Epithelial cell of proximal tubule (primary cell): Measurements from ENCODE around the gene BEGAIN. TPM values are rescaled to one million over a fixed set of nuclear protein-coding genes. Genes with fewer than 3 reads are reported as not detected.

ENCODE experiments used
- DNase-seq: peaks from one replicate; pipeline ENCODE4 v3.0.0-alpha.2; 2011; ENCODE audit warnings: low read depth
- H3K4me3 ChIP-seq: 2 replicates; pipeline ENCODE4 v1.5.1; 2011; ENCODE audit warnings: low read depth, mild to moderate bottlenecking, low read length
- total RNA-seq: library from RNA; depleted of rRNA; stranded (reverse); fragments of >200 nt; gene quantifications from 2 replicates; pipeline ENCODE4 v1.2.3, GENCODE V29; 2015
- TF ChIP-seq, protein P1 (sequence below): conservative IDR thresholded peaks from 2 replicates; pipeline ENCODE4 v1.5.1; 2012; ENCODE audit warnings: low read depth, mild to moderate bottlenecking, low read length

Gene BEGAIN
- total RNA-seq, 1 donor from 2014 or later, result 1.4 TPM

DNA sequence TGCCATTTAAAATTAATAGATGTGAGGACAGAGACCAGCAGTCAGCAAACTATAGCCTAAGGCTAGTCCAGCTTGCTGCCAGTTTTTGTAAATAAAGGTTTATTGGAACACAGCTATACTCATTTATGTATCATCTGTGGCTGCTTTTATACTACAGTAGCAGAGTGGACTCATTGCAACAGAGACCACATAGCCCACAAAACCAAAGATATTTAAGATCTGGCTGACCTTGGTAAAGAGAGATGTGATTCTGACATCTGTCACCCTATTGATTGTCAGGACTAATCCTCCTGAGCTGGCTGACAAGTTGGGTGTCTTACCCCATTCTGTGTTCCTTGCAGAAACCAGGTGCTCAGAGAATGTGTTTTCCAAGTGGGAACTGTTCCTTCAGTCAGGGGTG is 99.9 kb downstream of the BEGAIN start:
- H3K4me3 ChIP-seq, result no peak overlapping the region
- TF ChIP-seq, protein P1, sequence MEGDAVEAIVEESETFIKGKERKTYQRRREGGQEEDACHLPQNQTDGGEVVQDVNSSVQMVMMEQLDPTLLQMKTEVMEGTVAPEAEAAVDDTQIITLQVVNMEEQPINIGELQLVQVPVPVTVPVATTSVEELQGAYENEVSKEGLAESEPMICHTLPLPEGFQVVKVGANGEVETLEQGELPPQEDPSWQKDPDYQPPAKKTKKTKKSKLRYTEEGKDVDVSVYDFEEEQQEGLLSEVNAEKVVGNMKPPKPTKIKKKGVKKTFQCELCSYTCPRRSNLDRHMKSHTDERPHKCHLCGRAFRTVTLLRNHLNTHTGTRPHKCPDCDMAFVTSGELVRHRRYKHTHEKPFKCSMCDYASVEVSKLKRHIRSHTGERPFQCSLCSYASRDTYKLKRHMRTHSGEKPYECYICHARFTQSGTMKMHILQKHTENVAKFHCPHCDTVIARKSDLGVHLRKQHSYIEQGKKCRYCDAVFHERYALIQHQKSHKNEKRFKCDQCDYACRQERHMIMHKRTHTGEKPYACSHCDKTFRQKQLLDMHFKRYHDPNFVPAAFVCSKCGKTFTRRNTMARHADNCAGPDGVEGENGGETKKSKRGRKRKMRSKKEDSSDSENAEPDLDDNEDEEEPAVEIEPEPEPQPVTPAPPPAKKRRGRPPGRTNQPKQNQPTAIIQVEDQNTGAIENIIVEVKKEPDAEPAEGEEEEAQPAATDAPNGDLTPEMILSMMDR, result no peak
- no peak for DNase-seq

Other genes starting within 250 kb of the BEGAIN start
- 12.9 and 13.0 TPM in 2 replicates for gene WDR25, start 210.9 kb downstream of the BEGAIN start, total RNA-seq
- not detected in 2 replicates for gene DLK1, start 139.5 kb upstream of the BEGAIN start, total RNA-seq
- gene MEG3, start 238.7 kb upstream of the BEGAIN start, total RNA-seq, result 7.2 and 26.0 TPM in 2 replicates